GM06990 (cell line): Measurements from ENCODE around the gene PAN3.

Experiments
- DNase-seq: peaks from one replicate; pipeline ENCODE4 v3.0.0-alpha.2; 2011; ENCODE audit not compliant: insufficient read length; ENCODE audit errors: extremely low read depth
- H3K27me3 ChIP-seq: replicated peaks from 2 replicates; pipeline ENCODE4 v1.6.0; 2011; ENCODE audit warnings: low read length; ENCODE audit not compliant: control insufficient read depth, insufficient read depth
- H3K36me3 ChIP-seq: 2 replicates; pipeline ENCODE4 v1.5.1; 2011; ENCODE audit warnings: low read length; ENCODE audit not compliant: control insufficient read depth, insufficient read depth
- H3K4me3 ChIP-seq: replicated peaks from 2 replicates; pipeline ENCODE4 v1.5.1; 2011; ENCODE audit warnings: low read depth, mild to moderate bottlenecking, control low read depth, low read length
- TF ChIP-seq, protein P1 (sequence below): IDR thresholded peaks from 2 replicates; pipeline ENCODE4 v1.5.1; 2011; ENCODE audit warnings: low read length, control low read depth, mild to moderate bottlenecking, inconsistent platforms; ENCODE audit not compliant: insufficient read depth, poor library complexity, severe bottlenecking

Gene PAN3

DNA sequence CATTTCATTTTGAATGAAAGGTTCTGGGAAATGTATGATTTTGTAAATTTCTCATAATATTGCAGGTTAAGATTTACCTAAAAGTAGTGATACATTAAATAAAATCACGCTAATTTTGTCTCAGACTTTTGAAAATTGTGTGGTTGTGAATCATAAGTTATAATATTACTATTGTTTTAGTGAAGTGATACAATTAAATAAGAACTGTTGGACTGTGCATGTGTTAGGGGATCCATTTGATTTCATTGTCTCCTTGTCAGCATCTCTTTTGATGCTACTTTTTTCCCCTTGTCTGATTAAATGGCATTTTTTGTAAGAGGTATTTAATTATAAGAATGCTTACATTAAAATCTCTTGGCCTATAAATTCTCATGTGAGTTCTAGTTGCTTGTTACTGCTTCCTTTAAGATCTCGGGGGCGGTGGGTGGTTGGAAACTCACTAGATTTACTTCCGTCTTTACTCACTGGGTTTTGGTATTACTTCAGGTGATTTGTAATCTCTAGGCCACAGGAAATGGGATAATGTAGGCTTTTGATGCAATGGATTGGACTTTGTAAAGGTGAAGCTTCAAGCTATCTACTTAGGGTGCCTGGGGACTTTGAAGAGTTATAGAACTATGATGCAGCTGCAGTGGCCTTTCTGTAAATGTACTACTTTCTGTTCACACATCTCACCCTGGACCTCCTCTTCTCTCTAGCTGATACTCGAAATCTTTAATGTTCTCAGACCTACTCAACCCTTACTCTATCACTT is 66.5 kb downstream of the PAN3 start:
- H3K4me3 ChIP-seq: no peak overlapping the region
- H3K36me3 ChIP-seq: no peaks in the 10 kb centered on the region; the same call in 1 of the 2 replicates
- no peaks in the 10 kb centered on the region for H3K27me3 ChIP-seq
- TF ChIP-seq, protein P1, sequence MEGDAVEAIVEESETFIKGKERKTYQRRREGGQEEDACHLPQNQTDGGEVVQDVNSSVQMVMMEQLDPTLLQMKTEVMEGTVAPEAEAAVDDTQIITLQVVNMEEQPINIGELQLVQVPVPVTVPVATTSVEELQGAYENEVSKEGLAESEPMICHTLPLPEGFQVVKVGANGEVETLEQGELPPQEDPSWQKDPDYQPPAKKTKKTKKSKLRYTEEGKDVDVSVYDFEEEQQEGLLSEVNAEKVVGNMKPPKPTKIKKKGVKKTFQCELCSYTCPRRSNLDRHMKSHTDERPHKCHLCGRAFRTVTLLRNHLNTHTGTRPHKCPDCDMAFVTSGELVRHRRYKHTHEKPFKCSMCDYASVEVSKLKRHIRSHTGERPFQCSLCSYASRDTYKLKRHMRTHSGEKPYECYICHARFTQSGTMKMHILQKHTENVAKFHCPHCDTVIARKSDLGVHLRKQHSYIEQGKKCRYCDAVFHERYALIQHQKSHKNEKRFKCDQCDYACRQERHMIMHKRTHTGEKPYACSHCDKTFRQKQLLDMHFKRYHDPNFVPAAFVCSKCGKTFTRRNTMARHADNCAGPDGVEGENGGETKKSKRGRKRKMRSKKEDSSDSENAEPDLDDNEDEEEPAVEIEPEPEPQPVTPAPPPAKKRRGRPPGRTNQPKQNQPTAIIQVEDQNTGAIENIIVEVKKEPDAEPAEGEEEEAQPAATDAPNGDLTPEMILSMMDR: no peak
- peak; percentile 9 for DNase-seq

DNA sequence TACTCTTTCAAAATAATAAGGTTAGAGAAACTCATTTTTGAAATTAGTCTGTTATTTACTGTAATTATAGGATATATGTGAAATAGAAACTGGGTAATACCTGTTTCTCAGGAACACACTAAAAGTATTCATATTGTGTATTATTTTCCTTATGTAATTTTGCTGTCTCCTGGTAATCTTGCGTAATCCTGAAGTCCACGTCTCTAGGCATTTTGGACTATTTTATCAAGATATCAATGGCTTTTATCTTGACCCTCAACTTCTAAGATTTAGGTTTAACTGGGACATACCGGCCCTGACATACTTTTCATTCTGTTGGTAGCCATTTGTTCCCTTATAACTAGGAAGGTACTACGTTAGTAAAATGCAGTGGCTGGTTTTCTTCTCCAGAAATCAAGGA is 80.3 kb downstream of the PAN3 start:
- Histone ChIP-seq H3K27me3 (no peaks in the 10 kb centered on the region), H3K36me3 (no peaks in the 10 kb centered on the region), H3K4me3 (no peak overlapping the region)
- TF ChIP-seq, protein P1: no peak
- no peak for DNase-seq

DNA sequence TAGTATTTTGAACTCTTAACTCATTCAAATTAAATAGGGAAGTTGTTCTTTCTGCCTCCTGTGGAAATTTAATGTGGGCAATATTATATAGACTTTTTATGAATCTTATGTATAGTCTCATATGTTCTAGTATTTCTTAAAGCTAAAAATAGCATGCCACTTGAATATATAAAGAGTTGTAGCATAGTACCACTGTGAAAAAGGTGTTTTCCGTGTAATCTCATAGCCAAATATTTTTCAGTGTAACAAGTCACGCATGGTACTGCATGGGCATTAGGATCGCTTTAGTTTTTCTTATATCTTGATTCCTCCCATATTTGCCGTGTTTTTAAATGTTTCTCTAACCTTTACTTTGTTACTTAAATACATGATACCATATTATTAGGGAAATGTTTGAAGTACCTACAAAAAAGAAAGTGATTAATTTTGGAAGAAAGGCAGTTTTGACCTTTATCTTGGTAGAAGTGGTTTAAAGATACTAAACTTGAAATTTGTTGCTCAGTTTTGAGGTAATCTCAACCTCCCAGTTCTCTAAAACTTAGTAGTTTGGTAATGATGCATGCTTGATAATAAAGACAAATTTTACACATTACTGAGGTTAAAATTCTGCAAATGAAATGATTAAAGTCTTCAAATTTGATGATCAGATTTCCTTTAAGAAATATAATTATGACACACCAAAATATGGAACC is 81.2 kb downstream of the PAN3 start:
- no peak for DNase-seq
- H3K4me3 ChIP-seq: no peak overlapping the region
- TF ChIP-seq, protein P1: no peak
- H3K27me3 ChIP-seq: no peaks in the 10 kb centered on the region
- no peaks in the 10 kb centered on the region for H3K36me3 ChIP-seq

DNA sequence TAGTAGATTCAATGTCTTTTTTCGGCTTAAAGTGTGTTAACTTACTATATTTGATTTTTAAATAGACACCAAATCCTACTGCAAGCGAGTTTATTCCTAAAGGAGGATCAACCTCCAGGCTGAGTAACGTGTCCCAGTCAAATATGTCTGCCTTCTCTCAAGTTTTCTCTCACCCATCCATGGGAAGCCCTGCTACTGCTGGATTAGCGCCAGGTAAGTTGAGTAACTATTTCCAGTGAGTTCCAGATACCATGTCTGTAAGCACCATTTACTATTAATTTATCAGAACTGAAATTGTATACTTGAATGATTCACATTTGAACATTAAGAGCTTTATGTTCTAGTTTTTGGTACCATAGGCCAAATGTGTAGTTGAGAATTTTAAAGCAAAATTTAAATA is 81.8 kb downstream of the PAN3 start:
- H3K27me3 ChIP-seq: no peaks in the 10 kb centered on the region
- no peak for DNase-seq
- TF ChIP-seq, protein P1: no peak

DNA sequence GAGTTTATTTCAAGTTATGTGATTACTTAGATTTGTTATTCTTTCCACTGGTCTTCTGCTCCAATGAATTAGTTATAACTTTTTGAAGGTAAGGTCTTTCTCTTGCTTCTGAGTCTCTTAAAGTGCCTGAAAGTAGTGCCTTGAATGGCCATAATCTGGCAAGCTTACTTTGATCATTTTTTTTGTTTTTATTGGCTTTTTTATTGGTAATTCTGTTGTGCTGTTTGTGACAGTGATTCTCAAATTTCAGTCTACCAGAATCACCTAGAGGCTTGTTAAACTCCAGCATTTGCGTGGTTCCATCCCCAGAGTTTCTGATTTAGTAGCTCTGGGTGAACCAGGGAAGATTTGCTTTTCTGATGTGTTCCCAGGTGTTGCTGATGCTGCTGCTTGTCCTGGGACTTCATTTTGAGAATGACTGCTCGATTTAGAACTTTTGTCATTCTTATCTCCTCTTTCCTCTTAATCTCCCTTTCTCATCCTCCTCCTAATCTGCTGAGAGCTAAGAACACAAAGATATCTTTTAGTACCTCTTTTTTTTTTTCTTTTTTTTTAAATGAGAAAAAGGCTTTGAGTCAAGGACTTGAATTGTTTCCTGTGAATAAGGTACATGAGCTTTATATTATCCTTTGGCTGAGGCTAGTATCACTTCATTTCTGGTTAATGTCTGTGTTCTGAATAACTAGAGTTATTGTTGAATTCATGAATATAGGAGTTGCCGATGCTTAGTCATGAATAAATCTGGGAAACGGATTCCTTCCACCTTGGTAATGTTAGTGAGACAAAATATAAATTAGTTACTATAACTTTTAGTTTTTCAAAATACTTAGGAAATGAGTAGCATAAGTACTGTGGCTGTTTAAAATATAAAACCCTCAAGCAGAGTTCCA is 91.4 kb downstream of the PAN3 start:
- H3K27me3 ChIP-seq: no peaks in the 10 kb centered on the region
- TF ChIP-seq, protein P1: no peak
- H3K36me3 ChIP-seq: no peaks in the 10 kb centered on the region
- no peak overlapping the region for H3K4me3 ChIP-seq
- no peak for DNase-seq

More for the DNA sequence above, 81.8 kb downstream of the PAN3 start:
- no peaks in the 10 kb centered on the region for H3K36me3 ChIP-seq
- no peak overlapping the region for H3K4me3 ChIP-seq
